Panc1 (cell line): ENCODE data around the gene RRP1. TPM values are rescaled to one million over a fixed set of nuclear protein-coding genes. Genes with fewer than 3 reads are reported as not detected.

Experiments used
- ATAC-seq: fragments of 200-7000 bp; cut with Tn5 transposase; 2 replicates; pipeline ENCODE4 v1.9.1; 2020; ENCODE audit warnings: mild to moderate bottlenecking, moderate library complexity
- BruUV-seq: library from RNA; stranded (reverse); fragments of 400-500 nt; replicated peaks from 2 replicates; lab custom pipeline; 2021; lab: Mats Ljungman, UMichigan
- CTCF ChIA-PET: fragments of 300-600 bp; sonication (Branson Sonifier 250); formaldehyde crosslinking; loops from one replicate; lab custom pipeline; 2022; ENCODE audit warnings: antibody characterized with exemption; lab: Charles Lee
- POLR2A ChIA-PET: fragments of 300-600 bp; sonication (Branson Sonifier 250); formaldehyde crosslinking; loops from one replicate; lab custom pipeline; 2022; ENCODE audit warnings: antibody characterized with exemption; lab: Charles Lee
- DNase-seq: peaks from one replicate; pipeline ENCODE4 v3.0.0-alpha.2; 2010; ENCODE audit warnings: low read depth, low spot score
- H3K27ac ChIP-seq: 2 replicates; pipeline ENCODE4 v1.5.1; 2011; ENCODE audit warnings: mild to moderate bottlenecking, low read length, inconsistent platforms
- H3K27me3 ChIP-seq: fragments of 200-500 bp; sonication (Bioruptor generic); 2 replicates; pipeline ENCODE4 v1.6.0; 2014; ENCODE audit warnings: low read length, inconsistent platforms; ENCODE audit not compliant: control insufficient read depth, insufficient read depth
- H3K36me3 ChIP-seq: fragments of 200-500 bp; sonication (Bioruptor generic); 2 replicates; pipeline ENCODE4 v1.5.1; 2014; ENCODE audit warnings: inconsistent platforms, mild to moderate bottlenecking, low read length, moderate library complexity; ENCODE audit not compliant: control insufficient read depth, insufficient read depth
- H3K4me1 ChIP-seq: 2 replicates; pipeline ENCODE4 v1.5.1; 2011; ENCODE audit warnings: inconsistent platforms, mild to moderate bottlenecking, low read length, moderate library complexity; ENCODE audit not compliant: control insufficient read depth, insufficient read depth
- H3K4me3 ChIP-seq, 2 experiments: 2 replicates each; pipeline ENCODE4 v1.5.1; 2011 to 2012; ENCODE audit warnings: low read depth in 2 of 2, low read length in 2 of 2, mild to moderate bottlenecking in 2 of 2, inconsistent platforms in 1 of 2, moderate library complexity in 1 of 2
- H3K9me3 ChIP-seq: fragments of 200-500 bp; sonication (Bioruptor generic); 2 replicates; pipeline ENCODE4 v1.5.1; 2014; ENCODE audit warnings: low read depth, mild to moderate bottlenecking, inconsistent platforms, low read length, moderate library complexity; ENCODE audit not compliant: control insufficient read depth, insufficient read depth
- POLR2AphosphoS5 ChIP-seq: IDR thresholded peaks from 2 replicates; pipeline ENCODE4 v1.6.1; 2012; ENCODE audit warnings: mild to moderate bottlenecking, low read depth, low read length, moderate library complexity
- SIN3A ChIP-seq: IDR thresholded peaks from 2 replicates; pipeline ENCODE4 v1.6.1; 2012; ENCODE audit warnings: low read depth, mild to moderate bottlenecking, low read length, moderate library complexity, borderline replicate concordance; ENCODE audit not compliant: insufficient read depth
- TCF7L2 ChIP-seq: IDR thresholded peaks from 2 replicates; pipeline ENCODE4 v1.6.1; 2011; ENCODE audit warnings: mild to moderate bottlenecking, low read depth, low read length, inconsistent platforms
- in situ Hi-C: cut with HindIII; loops from 2 replicates; pipeline ENCODE4 v1.10.0; 2016; ENCODE audit warnings: low sequenced_read_pairs, low pct_unique_long_range_greater_than_20kb
- intact Hi-C: fragments of 100-400 bp; cut with micrococcal nuclease; formaldehyde crosslinking; loops from one replicate; pipeline ENCODE4 v1.10.0; 2022; ENCODE audit not compliant: unreplicated experiment
- total RNA-seq: library from RNA; stranded (reverse); gene quantifications from one replicate; pipeline ENCODE4 v1.2.1, GENCODE V29; 2021; ENCODE audit not compliant: unreplicated experiment
- TF ChIP-seq, protein P1 (sequence below): fragments of 450-650 bp; IDR thresholded peaks from 2 replicates; pipeline ENCODE4 v1.5.1; 2017; ENCODE audit warnings: mild to moderate bottlenecking
- TF ChIP-seq, protein P2 (sequence below), 2 experiments: IDR thresholded peaks; 2 replicates each; pipeline ENCODE4 v1.6.1; 2011 to 2012; ENCODE audit warnings: low read depth in 2 of 2, control low read depth in 1 of 2, low read length in 1 of 2, mild to moderate bottlenecking in 1 of 2, moderate library complexity in 1 of 2; ENCODE audit not compliant: insufficient read depth in 1 of 2

Gene RRP1
- total RNA-seq, 1 experiment from 2014 or later, result 41.8 TPM

DNA sequence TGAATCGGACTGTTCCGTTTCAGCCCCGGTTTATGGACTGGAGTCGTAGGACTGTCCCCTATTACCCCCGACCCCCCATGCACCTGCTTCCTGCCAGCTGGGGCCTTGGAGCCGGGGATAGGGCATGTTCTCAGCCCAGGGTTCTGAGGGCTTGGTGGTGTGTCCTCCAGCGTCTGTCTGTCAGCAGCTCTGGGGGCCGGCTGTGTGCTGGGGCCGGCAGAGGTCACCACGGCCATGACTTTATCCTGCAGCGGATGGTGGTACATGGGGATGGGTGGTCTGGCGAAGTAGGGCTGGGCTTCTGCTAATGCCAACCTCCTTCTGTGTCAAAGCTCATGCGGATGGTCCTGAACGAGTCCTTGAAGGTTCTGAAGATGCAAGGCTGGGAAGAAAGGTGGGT is 5.5 kb downstream of the RRP1 start:
- CTCF ChIA-PET, result no interaction called here
- no peak overlapping the region for H3K27ac ChIP-seq
- no peak for DNase-seq
- H3K4me1 ChIP-seq, result 0 out of 2 replicates have a peak, but pooled peaks cover 6% of the 10 kb centered on the region
- TF ChIP-seq POLR2AphosphoS5 (no peak), SIN3A (no peak), TCF7L2 (no peak)
- TF ChIP-seq, protein P1, sequence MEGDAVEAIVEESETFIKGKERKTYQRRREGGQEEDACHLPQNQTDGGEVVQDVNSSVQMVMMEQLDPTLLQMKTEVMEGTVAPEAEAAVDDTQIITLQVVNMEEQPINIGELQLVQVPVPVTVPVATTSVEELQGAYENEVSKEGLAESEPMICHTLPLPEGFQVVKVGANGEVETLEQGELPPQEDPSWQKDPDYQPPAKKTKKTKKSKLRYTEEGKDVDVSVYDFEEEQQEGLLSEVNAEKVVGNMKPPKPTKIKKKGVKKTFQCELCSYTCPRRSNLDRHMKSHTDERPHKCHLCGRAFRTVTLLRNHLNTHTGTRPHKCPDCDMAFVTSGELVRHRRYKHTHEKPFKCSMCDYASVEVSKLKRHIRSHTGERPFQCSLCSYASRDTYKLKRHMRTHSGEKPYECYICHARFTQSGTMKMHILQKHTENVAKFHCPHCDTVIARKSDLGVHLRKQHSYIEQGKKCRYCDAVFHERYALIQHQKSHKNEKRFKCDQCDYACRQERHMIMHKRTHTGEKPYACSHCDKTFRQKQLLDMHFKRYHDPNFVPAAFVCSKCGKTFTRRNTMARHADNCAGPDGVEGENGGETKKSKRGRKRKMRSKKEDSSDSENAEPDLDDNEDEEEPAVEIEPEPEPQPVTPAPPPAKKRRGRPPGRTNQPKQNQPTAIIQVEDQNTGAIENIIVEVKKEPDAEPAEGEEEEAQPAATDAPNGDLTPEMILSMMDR, result no peak
- TF ChIP-seq, protein P2, sequence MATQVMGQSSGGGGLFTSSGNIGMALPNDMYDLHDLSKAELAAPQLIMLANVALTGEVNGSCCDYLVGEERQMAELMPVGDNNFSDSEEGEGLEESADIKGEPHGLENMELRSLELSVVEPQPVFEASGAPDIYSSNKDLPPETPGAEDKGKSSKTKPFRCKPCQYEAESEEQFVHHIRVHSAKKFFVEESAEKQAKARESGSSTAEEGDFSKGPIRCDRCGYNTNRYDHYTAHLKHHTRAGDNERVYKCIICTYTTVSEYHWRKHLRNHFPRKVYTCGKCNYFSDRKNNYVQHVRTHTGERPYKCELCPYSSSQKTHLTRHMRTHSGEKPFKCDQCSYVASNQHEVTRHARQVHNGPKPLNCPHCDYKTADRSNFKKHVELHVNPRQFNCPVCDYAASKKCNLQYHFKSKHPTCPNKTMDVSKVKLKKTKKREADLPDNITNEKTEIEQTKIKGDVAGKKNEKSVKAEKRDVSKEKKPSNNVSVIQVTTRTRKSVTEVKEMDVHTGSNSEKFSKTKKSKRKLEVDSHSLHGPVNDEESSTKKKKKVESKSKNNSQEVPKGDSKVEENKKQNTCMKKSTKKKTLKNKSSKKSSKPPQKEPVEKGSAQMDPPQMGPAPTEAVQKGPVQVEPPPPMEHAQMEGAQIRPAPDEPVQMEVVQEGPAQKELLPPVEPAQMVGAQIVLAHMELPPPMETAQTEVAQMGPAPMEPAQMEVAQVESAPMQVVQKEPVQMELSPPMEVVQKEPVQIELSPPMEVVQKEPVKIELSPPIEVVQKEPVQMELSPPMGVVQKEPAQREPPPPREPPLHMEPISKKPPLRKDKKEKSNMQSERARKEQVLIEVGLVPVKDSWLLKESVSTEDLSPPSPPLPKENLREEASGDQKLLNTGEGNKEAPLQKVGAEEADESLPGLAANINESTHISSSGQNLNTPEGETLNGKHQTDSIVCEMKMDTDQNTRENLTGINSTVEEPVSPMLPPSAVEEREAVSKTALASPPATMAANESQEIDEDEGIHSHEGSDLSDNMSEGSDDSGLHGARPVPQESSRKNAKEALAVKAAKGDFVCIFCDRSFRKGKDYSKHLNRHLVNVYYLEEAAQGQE (IDR thresholded peaks at IDR 0.05; ENCODE audit: insufficient read depth in 1 of 2, low read depth in 2 of 2, low read length in 1 of 2), result no peak
- no peaks in the 10 kb centered on the region for H3K27me3 ChIP-seq
- H3K36me3 ChIP-seq, result peaks cover 5% of the 10 kb centered on the region; the same call in 1 of the 2 replicates
- intact Hi-C loops (no loop called here), in situ Hi-C loops (no loop called here)
- H3K4me3 ChIP-seq, result no peak overlapping the region
- no peaks in the 10 kb centered on the region for H3K9me3 ChIP-seq
- POLR2A ChIA-PET, result no interaction called here
- ATAC-seq, result no peak
- no TSS peak for BruUV-seq

DNA sequence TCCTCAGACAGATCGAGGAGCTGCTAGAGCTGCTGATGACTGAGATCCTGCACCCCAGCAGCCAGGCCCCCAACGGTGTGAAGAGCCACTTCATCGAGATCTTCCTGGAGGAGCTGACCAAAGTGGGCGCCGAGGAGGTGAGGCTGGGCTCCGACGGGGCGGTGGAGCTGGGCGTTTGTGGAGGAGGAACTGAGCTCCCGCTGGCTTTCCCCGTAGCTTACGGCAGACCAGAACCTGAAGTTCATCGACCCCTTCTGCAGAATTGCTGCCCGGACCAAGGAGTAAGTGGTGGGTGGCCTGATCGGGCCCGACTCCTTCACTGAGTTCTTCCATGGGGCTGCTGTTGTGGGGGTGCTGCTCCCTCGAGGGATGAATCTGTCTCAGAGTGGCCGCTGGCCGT is 8.0 kb downstream of the RRP1 start:
- Histone ChIP-seq H3K4me1 (no peaks in the 10 kb centered on the region), H3K36me3 (peaks cover 3% of the 10 kb centered on the region; the same call in 1 of the 2 replicates), H3K4me3 (no peak overlapping the region), H3K9me3 (no peaks in the 10 kb centered on the region), H3K27ac (no peak overlapping the region), H3K27me3 (no peaks in the 10 kb centered on the region)
- ChIA-PET CTCF (no interaction called here), POLR2A (no interaction called here)
- TF ChIP-seq, protein P1, result no peak
- no peak for TF ChIP-seq POLR2AphosphoS5
- no peak for TF ChIP-seq SIN3A
- TF ChIP-seq TCF7L2, result no peak
- TF ChIP-seq, protein P2 (IDR thresholded peaks at IDR 0.05; ENCODE audit: insufficient read depth in 1 of 2, low read depth in 2 of 2, low read length in 1 of 2), result no peak
- ATAC-seq (no peak), DNase-seq (no peak)
- no TSS peak for BruUV-seq
- intact Hi-C loops, result no loop called here
- in situ Hi-C loops, result no loop called here
